Fibroblast of lung (primary cell): Measurements from ENCODE around the gene PIGO. TPM values are rescaled to one million over a fixed set of nuclear protein-coding genes. Genes with fewer than 3 reads are reported as not detected.

ENCODE experiments used
- DNase-seq, 2 donors: peaks; one replicate each; pipeline versions ENCODE4 v3.0.0 to v3.0.0-alpha.2; 2010; ENCODE audit warnings: low read depth in 2 of 2
- H2AFZ ChIP-seq: 2 replicates; pipeline ENCODE4 v1.5.1; 2012; ENCODE audit warnings: low read length, control low read depth, inconsistent platforms
- H3K27ac ChIP-seq: 2 replicates; pipeline ENCODE4 v1.5.1; 2011; ENCODE audit warnings: low read length, control low read depth; ENCODE audit not compliant: insufficient read depth
- H3K27me3 ChIP-seq: 2 replicates; pipeline ENCODE4 v1.5.1; 2011; ENCODE audit warnings: mild to moderate bottlenecking, low read length; ENCODE audit not compliant: control insufficient read depth, insufficient read depth
- H3K36me3 ChIP-seq: 2 replicates; pipeline ENCODE4 v1.5.1; 2011; ENCODE audit warnings: low read length; ENCODE audit not compliant: control insufficient read depth, insufficient read depth
- H3K4me1 ChIP-seq: 2 replicates; pipeline ENCODE4 v1.5.1; 2011; ENCODE audit warnings: low read length; ENCODE audit not compliant: control insufficient read depth, insufficient read depth; ENCODE audit errors: extremely low read depth
- H3K4me2 ChIP-seq: 2 replicates; pipeline ENCODE4 v1.5.1; 2011; ENCODE audit warnings: low read length, control low read depth; ENCODE audit not compliant: insufficient read depth; ENCODE audit errors: extremely low read depth
- H3K4me3 ChIP-seq, 4 experiments: fragments of 200-600 bp in 1 of 4; sonication (generic) in 1 of 4; replicated peaks in 1 of 4; 2 replicates each; pipeline ENCODE4 v1.5.1; 2011 to 2016; ENCODE audit warnings: low read length in 4 of 4, low read depth in 3 of 4, mild to moderate bottlenecking in 3 of 4, control low read depth in 2 of 4, inconsistent platforms in 1 of 4, mixed read lengths in 1 of 4; ENCODE audit not compliant: insufficient read depth in 1 of 4; ENCODE audit errors: control extremely low read depth in 1 of 4
- H3K79me2 ChIP-seq: 2 replicates; pipeline ENCODE4 v1.5.1; 2012; ENCODE audit warnings: mild to moderate bottlenecking, low read length, inconsistent platforms; ENCODE audit not compliant: control insufficient read depth, insufficient read depth
- H3K9ac ChIP-seq: 2 replicates; pipeline ENCODE4 v1.5.1; 2011; ENCODE audit warnings: mild to moderate bottlenecking, low read length, control low read depth; ENCODE audit not compliant: insufficient read depth
- H3K9me3 ChIP-seq: 2 replicates; pipeline ENCODE4 v1.5.1; 2012; ENCODE audit warnings: low read depth, low read length; ENCODE audit not compliant: control insufficient read depth, insufficient read depth
- H4K20me1 ChIP-seq: 2 replicates; pipeline ENCODE4 v1.5.1; 2011; ENCODE audit warnings: low read length; ENCODE audit not compliant: control insufficient read depth, insufficient read depth; ENCODE audit errors: extremely low read depth
- EZH2 ChIP-seq: IDR thresholded peaks from 2 replicates; pipeline ENCODE4 v1.5.1; 2012; ENCODE audit warnings: low read length, control low read depth, mild to moderate bottlenecking; ENCODE audit errors: missing control alignments
- polyA plus RNA-seq, 2 donors: library from polyadenylated mRNA; depleted of rRNA in 1 of 2; stranded (reverse) in 1 of 2; unstranded in 1 of 2; fragments of >200 nt; gene quantifications; 2 replicates each; pipeline ENCODE4 v1.2.1, GENCODE V29; 2011 to 2012; ENCODE audit warnings: missing spikeins in 1 of 2
- total RNA-seq: library from RNA; depleted of rRNA; stranded (reverse); fragments of >200 nt; gene quantifications from 2 replicates; pipeline ENCODE4 v1.2.1, GENCODE V29; 2014
- TF ChIP-seq, protein P1 (sequence below), 2 donors: IDR thresholded peaks in 1 of 2; conservative IDR thresholded peaks in 1 of 2; 1 replicate in 1 of 2; 2 replicates in 1 of 2; pipeline ENCODE4 v1.5.1; 2011 to 2012; ENCODE audit warnings: low read length in 2 of 2, control low read depth in 1 of 2, inconsistent platforms in 1 of 2, low read depth in 1 of 2, mild to moderate bottlenecking in 1 of 2

Gene PIGO
- total and polyA plus RNA-seq, 2 donors (not counting 1 experiment from before 2014, with no cell fraction given): 14.0 to 14.8 TPM

GRCh38 chr9:35060548-35061207, 35.7 kb downstream of the PIGO start:
- H3K4me3 ChIP-seq: no peak overlapping the region
- no peak overlapping the region for H3K27ac ChIP-seq
- TF ChIP-seq, protein P1, sequence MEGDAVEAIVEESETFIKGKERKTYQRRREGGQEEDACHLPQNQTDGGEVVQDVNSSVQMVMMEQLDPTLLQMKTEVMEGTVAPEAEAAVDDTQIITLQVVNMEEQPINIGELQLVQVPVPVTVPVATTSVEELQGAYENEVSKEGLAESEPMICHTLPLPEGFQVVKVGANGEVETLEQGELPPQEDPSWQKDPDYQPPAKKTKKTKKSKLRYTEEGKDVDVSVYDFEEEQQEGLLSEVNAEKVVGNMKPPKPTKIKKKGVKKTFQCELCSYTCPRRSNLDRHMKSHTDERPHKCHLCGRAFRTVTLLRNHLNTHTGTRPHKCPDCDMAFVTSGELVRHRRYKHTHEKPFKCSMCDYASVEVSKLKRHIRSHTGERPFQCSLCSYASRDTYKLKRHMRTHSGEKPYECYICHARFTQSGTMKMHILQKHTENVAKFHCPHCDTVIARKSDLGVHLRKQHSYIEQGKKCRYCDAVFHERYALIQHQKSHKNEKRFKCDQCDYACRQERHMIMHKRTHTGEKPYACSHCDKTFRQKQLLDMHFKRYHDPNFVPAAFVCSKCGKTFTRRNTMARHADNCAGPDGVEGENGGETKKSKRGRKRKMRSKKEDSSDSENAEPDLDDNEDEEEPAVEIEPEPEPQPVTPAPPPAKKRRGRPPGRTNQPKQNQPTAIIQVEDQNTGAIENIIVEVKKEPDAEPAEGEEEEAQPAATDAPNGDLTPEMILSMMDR (conservative IDR thresholded peaks at IDR 0.05 in 1 of 2, IDR thresholded peaks at IDR 0.05 in 1 of 2; ENCODE audit: low read depth in 1 of 2, low read length in 2 of 2): no peak
- TF ChIP-seq EZH2: no peak
- DNase-seq: no peak
- H3K79me2 ChIP-seq: peaks cover 15% of the 10 kb centered on the region
- no peak overlapping the region for H3K4me2 ChIP-seq
- H2AFZ ChIP-seq: no peak overlapping the region
- no peaks in the 10 kb centered on the region for H3K4me1 ChIP-seq
- no peaks in the 10 kb centered on the region for H4K20me1 ChIP-seq
- H3K36me3 ChIP-seq: peaks cover 60% of the 10 kb centered on the region
- H3K9me3 ChIP-seq: no peaks in the 10 kb centered on the region
- H3K9ac ChIP-seq: no peak overlapping the region
- no peaks in the 10 kb centered on the region for H3K27me3 ChIP-seq

DNA sequence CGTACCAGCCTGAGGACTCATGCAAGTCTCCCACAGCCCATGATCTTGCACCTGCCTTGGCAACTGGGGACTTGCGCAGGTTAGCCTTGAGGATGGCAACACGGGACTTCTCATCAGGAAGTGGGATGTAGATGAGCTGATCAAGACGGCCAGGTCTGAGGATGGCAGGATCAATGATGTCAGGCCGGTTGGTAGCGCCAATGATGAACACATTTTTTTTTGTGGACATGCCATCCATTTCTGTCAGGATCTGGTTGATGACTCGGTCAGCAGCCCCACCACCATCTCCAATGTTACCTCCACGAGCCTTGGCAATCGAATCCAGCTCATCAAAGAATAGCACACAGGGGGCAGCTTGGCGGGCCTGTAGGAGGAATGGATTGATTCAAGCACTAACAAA, 37.0 kb downstream of the PIGO start:
- no peak overlapping the region for H2AFZ ChIP-seq
- no peak overlapping the region for H3K27ac ChIP-seq
- H3K79me2 ChIP-seq: peaks cover 6% of the 10 kb centered on the region
- no peak overlapping the region for H3K9ac ChIP-seq
- no peaks in the 10 kb centered on the region for H3K4me1 ChIP-seq
- no peak overlapping the region for H3K4me3 ChIP-seq
- peaks cover 54% of the 10 kb centered on the region for H3K36me3 ChIP-seq
- H3K4me2 ChIP-seq: no peak overlapping the region
- H3K27me3 ChIP-seq: no peaks in the 10 kb centered on the region
- TF ChIP-seq EZH2: no peak
- H4K20me1 ChIP-seq: no peaks in the 10 kb centered on the region
- DNase-seq: no peak
- no peaks in the 10 kb centered on the region for H3K9me3 ChIP-seq

DNA sequence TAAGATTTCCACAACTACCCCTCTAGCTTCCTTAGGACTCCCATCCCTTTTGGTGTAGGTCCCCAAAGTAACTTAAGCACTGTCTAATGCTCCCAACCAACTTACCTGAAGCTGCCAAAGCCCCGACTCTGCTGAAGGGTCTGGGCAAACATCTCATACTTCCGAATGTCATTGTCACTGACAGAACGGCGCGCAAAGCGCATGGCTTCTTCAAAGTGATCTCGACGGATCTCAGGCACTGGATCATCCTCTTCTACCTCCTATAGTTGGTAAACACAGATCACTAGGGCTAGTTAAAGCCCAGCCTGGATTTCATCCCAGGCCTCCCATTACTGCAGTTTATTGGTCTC, 39.1 kb downstream of the PIGO start:
- no peaks in the 10 kb centered on the region for H4K20me1 ChIP-seq
- peaks cover 2% of the 10 kb centered on the region for H3K79me2 ChIP-seq
- H3K4me1 ChIP-seq: no peaks in the 10 kb centered on the region
- DNase-seq: no peak
- TF ChIP-seq EZH2: no peak
- TF ChIP-seq, protein P1 (conservative IDR thresholded peaks at IDR 0.05 in 1 of 2, IDR thresholded peaks at IDR 0.05 in 1 of 2; ENCODE audit: low read depth in 1 of 2, low read length in 2 of 2): no peak
- no peaks in the 10 kb centered on the region for H3K27me3 ChIP-seq
- no peaks in the 10 kb centered on the region for H3K9me3 ChIP-seq
- H3K4me2 ChIP-seq: no peak overlapping the region
- H3K4me3 ChIP-seq: no peak overlapping the region
- no peak overlapping the region for H3K9ac ChIP-seq
- no peak overlapping the region for H3K27ac ChIP-seq
- peaks cover 34% of the 10 kb centered on the region for H3K36me3 ChIP-seq
- H2AFZ ChIP-seq: no peak overlapping the region
